K562 (cell line): ENCODE measurements around the gene OGDH. TPM values are rescaled to one million over a fixed set of nuclear protein-coding genes. Genes with fewer than 3 reads are reported as not detected.
A peak's percentile ranks its signal among the peaks of the same experiment; 100 is the strongest.

Experiments
- HDAC8 ChIP-seq: fragments of 450-650 bp; IDR thresholded peaks from 2 replicates; pipeline ENCODE4 v1.6.1; 2016; ENCODE audit warnings: mild to moderate bottlenecking, missing genetic modification characterization, moderate library complexity, missing compliant biosample characterization
- HDGF ChIP-seq: fragments of 450-650 bp; IDR thresholded peaks from 2 replicates; pipeline ENCODE4 v1.6.1; 2016
- KAT7 ChIP-seq: sonication (generic); formaldehyde crosslinking; IDR thresholded peaks from 2 replicates; pipeline ENCODE4 v1.8.0; 2022; ENCODE audit warnings: missing genetic modification reagents, mild to moderate bottlenecking, borderline replicate concordance
- MGA ChIP-seq: fragments of 450-650 bp; IDR thresholded peaks from 2 replicates; pipeline ENCODE4 v1.6.1; 2016; ENCODE audit warnings: mild to moderate bottlenecking, moderate library complexity
- NFIC ChIP-seq: fragments of 450-650 bp; IDR thresholded peaks from 2 replicates; pipeline ENCODE4 v1.6.1; 2017; ENCODE audit warnings: mild to moderate bottlenecking, inconsistent platforms
- polyA plus RNA-seq, 8 experiments: library from polyadenylated mRNA; depleted of rRNA in 4 of 8; stranded (reverse) in 5 of 8; unstranded in 3 of 8; fragments of >200 nt; fragmentation: Nextera tagmentation in 2 of 8; fragmentation: Illumina TruSeq in 1 of 8; extraction: Ambion mirVana in 2 of 8; extraction: Trizol in 1 of 8; gene quantifications; 2 replicates each; pipeline versions ENCODE4 v1.2.1 to v1.2.3, GENCODE V29; 2011 to 2014; ENCODE audit warnings: inconsistent platforms in 1 of 8, missing spikeins in 1 of 8
- total RNA-seq, 7 experiments: library from RNA; depleted of rRNA in 6 of 7; stranded (reverse); fragments of >200 nt in 6 of 7; fragmentation: Illumina TruSeq in 2 of 7; extraction: Trizol in 2 of 7; gene quantifications; 2 replicates each; pipeline versions ENCODE4 v1.2.1 to v1.2.3, GENCODE V29; 2011 to 2021; ENCODE audit warnings: low replicate concordance in 1 of 7
- TF ChIP-seq, protein P1 (sequence below): fragments of 450-650 bp; IDR thresholded peaks from 2 replicates; pipeline ENCODE4 v1.6.1; 2016; ENCODE audit warnings: borderline replicate concordance

The OGDH gene
- total and polyA plus RNA-seq, 9 of the 15 experiments (the other 6 are each of a cell fraction or from before 2014, with no cell fraction given) = 3.1 to 80.3 (median 23.5) TPM

DNA sequence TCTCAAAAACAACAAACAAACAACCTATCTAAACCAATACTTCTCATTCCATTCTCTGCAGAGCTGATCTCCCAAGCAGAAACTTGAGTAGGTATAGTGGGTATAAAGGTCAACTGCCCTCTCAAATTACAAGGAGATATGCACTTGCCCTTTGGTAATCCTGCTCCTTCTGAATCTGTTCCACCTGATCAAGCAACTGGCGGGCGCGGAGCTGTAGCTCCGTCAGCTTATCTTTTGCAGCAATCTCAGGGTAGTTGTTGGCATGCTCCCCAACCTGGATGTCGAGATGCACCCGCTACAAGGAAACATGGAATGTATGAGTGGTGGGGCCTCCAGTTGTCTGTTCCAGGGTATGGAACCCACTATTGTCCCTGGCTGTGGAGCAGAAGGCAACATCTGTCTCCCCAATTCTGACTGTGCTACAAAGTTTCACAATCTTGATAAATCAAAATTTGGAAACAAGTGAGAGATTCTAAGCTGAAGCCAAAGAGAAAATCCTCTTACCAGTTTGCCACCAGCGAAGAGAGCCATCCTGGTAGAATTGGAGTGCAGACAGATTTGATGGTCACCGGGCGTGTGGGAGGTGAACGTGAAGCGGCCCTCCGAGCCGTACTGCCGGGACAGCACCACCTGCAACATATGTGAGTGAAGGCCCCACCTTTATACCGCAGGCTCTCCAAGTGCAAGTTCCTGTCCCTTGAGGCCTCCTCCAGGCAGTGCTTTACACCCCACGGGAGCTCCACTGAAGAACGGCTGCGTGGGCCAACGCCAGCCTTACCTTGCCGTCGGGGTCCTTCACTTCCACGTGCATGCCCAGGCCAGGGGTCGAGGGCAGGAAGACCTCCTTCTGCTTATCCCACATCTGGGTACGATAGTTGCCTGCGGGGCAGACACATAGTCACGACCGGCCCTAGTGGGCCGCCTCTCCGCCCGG is 25.2 kb upstream of the OGDH start (continued):
- TF ChIP-seq HDAC8 (tag) (0 out of 2 replicates have a peak, but pooled peaks have one; percentile 16), NFIC (peak; percentile 43; the same call in 1 of the 2 replicates), HDGF (peak; percentile 61; the same call in 1 of the 2 replicates), KAT7 (CRISPR knock-in tag) (0 out of 2 replicates have a peak, but pooled peaks have one; percentile 4), MGA (peak; percentile 74)
- TF ChIP-seq, protein P1, sequence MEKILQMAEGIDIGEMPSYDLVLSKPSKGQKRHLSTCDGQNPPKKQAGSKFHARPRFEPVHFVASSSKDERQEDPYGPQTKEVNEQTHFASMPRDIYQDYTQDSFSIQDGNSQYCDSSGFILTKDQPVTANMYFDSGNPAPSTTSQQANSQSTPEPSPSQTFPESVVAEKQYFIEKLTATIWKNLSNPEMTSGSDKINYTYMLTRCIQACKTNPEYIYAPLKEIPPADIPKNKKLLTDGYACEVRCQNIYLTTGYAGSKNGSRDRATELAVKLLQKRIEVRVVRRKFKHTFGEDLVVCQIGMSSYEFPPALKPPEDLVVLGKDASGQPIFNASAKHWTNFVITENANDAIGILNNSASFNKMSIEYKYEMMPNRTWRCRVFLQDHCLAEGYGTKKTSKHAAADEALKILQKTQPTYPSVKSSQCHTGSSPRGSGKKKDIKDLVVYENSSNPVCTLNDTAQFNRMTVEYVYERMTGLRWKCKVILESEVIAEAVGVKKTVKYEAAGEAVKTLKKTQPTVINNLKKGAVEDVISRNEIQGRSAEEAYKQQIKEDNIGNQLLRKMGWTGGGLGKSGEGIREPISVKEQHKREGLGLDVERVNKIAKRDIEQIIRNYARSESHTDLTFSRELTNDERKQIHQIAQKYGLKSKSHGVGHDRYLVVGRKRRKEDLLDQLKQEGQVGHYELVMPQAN = 0 out of 2 replicates have a peak, but pooled peaks have one; percentile 39
